Endothelial cell of umbilical vein (primary cell): ENCODE measurements around the gene NTS.

Source experiments
- CTCF ChIP-seq, 2 donors: IDR thresholded peaks; 1 replicate in 1 of 2; 2 replicates in 1 of 2; pipeline ENCODE4 v1.5.1; 2011; ENCODE audit warnings: low read length in 2 of 2, mild to moderate bottlenecking in 2 of 2, moderate library complexity in 2 of 2, control low read depth in 1 of 2, inconsistent platforms in 1 of 2, low read depth in 1 of 2; ENCODE audit not compliant: insufficient read depth in 1 of 2; ENCODE audit errors: extremely low read depth in 1 of 2
- EZH2 ChIP-seq: IDR thresholded peaks from 2 replicates; pipeline ENCODE4 v1.6.1; 2012; ENCODE audit warnings: borderline replicate concordance, low read depth, mild to moderate bottlenecking, moderate library complexity, low read length, inconsistent platforms; ENCODE audit not compliant: severe bottlenecking
- GATA2 ChIP-seq: IDR thresholded peaks from 2 replicates; pipeline ENCODE4 v1.7.0; 2011; ENCODE audit warnings: low read depth, mild to moderate bottlenecking, moderate library complexity, mixed read lengths, low read length; ENCODE audit not compliant: insufficient read length, insufficient read depth
- JUN ChIP-seq: IDR thresholded peaks from 2 replicates; pipeline ENCODE4 v1.6.1; 2011; ENCODE audit warnings: borderline replicate concordance, low read depth; ENCODE audit not compliant: insufficient read length, insufficient read depth
- MAX ChIP-seq: IDR thresholded peaks from 2 replicates; pipeline ENCODE4 v1.6.1; 2011; ENCODE audit not compliant: insufficient read depth, insufficient read length
- MYC ChIP-seq: IDR thresholded peaks from one replicate; pipeline ENCODE4 v1.6.1; 2011; ENCODE audit warnings: mild to moderate bottlenecking, low read depth, low read length
- POLR2A ChIP-seq: IDR thresholded peaks from 2 replicates; pipeline ENCODE4 v1.6.1; 2012; ENCODE audit warnings: low read depth, mild to moderate bottlenecking, control low read depth, low read length
- POLR2AphosphoS5 ChIP-seq: IDR thresholded peaks from 2 replicates; pipeline ENCODE4 v1.6.1; 2012; ENCODE audit warnings: low read depth, mild to moderate bottlenecking, control low read depth, low read length, moderate library complexity; ENCODE audit not compliant: insufficient read depth

DNA sequence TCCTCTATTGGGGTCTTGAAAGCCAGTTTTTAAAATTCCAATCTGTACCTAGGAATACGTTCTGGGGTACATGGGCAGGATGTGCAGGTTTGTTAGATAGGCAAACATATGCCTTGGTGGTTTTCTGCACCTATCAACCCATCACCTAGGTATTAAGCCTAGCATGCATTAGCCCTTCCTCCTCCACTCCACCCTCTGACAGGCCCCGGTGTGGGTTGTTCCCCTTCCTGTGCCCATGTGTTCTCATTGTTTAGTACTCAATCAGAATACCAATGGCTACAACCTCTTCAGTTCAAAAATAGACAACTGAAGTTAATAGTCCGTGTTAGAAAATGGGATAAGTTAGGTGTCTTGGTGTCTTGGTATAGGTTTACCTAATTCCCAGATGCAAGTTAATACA lies 3.4 kb downstream of the NTS start:
- TF ChIP-seq MAX: no peak
- no peak for TF ChIP-seq CTCF (IDR thresholded peaks at IDR 0.05; ENCODE audit: extremely low read depth in 1 of 2, insufficient read depth in 1 of 2, low read depth in 1 of 2, low read length in 2 of 2)
- TF ChIP-seq POLR2AphosphoS5: no peak
- TF ChIP-seq POLR2A: no peak
- no peak for TF ChIP-seq EZH2
- no peak for TF ChIP-seq MYC
- TF ChIP-seq JUN: no peak
- no peak for TF ChIP-seq GATA2
